IMR-90 (cell line): ENCODE results near the gene USP35. TPM values are rescaled to one million over a fixed set of nuclear protein-coding genes. Genes with fewer than 3 reads are reported as not detected.

ENCODE experiments used
- ATAC-seq: fragments of 200-7000 bp; cut with Tn5 transposase; 2 replicates; pipeline ENCODE4 v1.9.1; 2020; ENCODE audit warnings: low read depth, mild to moderate bottlenecking, moderate library complexity
- BruUV-seq: library from RNA; stranded (reverse); fragments of 400-500 nt; replicated peaks from 2 replicates; lab custom pipeline; 2021; lab: Mats Ljungman, UMichigan
- CTCF ChIA-PET: fragments of 300-600 bp; formaldehyde crosslinking; extraction: SDS; loops from one replicate; lab custom pipeline; 2021; ENCODE audit warnings: antibody characterized with exemption; lab: Yijun Ruan, JAX
- POLR2A ChIA-PET: fragments of 300-600 bp; sonication (Branson Sonifier 250); formaldehyde crosslinking; loops from one replicate; lab custom pipeline; 2022; ENCODE audit warnings: antibody characterized with exemption; ENCODE audit not compliant: unreplicated experiment; lab: Charles Lee
- DNase-seq: peaks from one replicate; pipeline ENCODE4 v3.0.0; 2013
- H2AFZ ChIP-seq: replicated peaks from 2 replicates; pipeline ENCODE3; 2013; ENCODE audit warnings: low read length, mild to moderate bottlenecking; ENCODE audit not compliant: poor library complexity
- H2AK5ac ChIP-seq: 2 replicates; pipeline ENCODE4 v1.6.1; 2013; ENCODE audit warnings: low read depth, low read length, inconsistent platforms
- H2AK9ac ChIP-seq: replicated peaks from 2 replicates; pipeline ENCODE3; 2013; ENCODE audit warnings: mild to moderate bottlenecking, low read depth, low read length, moderate library complexity; ENCODE audit not compliant: poor library complexity
- H2BK120ac ChIP-seq: 2 replicates; pipeline ENCODE4 v1.6.1; 2013; ENCODE audit warnings: low read depth, low read length, inconsistent platforms
- H2BK15ac ChIP-seq: 3 replicates; pipeline ENCODE4 v1.6.1; 2013; ENCODE audit warnings: low read depth, low read length, inconsistent platforms
- H2BK20ac ChIP-seq: 2 replicates; pipeline ENCODE4 v1.6.1; 2013; ENCODE audit warnings: low read depth, mild to moderate bottlenecking, inconsistent platforms, low read length, moderate library complexity
- H2BK5ac ChIP-seq: 2 replicates; pipeline ENCODE4 v1.6.1; 2013; ENCODE audit warnings: mild to moderate bottlenecking, low read depth, low read length, inconsistent platforms; ENCODE audit not compliant: poor library complexity, severe bottlenecking
- H3K14ac ChIP-seq: replicated peaks from 2 replicates; pipeline ENCODE4 v1.6.1; 2013; ENCODE audit warnings: low read depth, low read length, inconsistent platforms
- H3K18ac ChIP-seq: 2 replicates; pipeline ENCODE4 v1.6.1; 2013; ENCODE audit warnings: low read depth, low read length, control low read depth
- H3K23ac ChIP-seq: 2 replicates; pipeline ENCODE4 v1.6.1; 2013; ENCODE audit warnings: low read depth, low read length, inconsistent platforms
- H3K27ac ChIP-seq: 2 replicates; pipeline ENCODE4 v1.5.1; 2013; ENCODE audit warnings: mild to moderate bottlenecking, control low read depth, low read length; ENCODE audit not compliant: insufficient read depth
- H3K27me3 ChIP-seq: 2 replicates; pipeline ENCODE4 v1.6.1; 2013; ENCODE audit warnings: low read length; ENCODE audit not compliant: control insufficient read depth, insufficient read depth
- H3K36me3 ChIP-seq: 2 replicates; pipeline ENCODE4 v1.6.1; 2013; ENCODE audit warnings: low read length, mixed read lengths; ENCODE audit not compliant: control insufficient read depth, insufficient read depth
- H3K4ac ChIP-seq: 2 replicates; pipeline ENCODE4 v1.6.1; 2013; ENCODE audit warnings: low read depth, low read length, inconsistent platforms
- H3K4me1 ChIP-seq: 2 replicates; pipeline ENCODE4 v1.6.1; 2013; ENCODE audit warnings: low read length, mixed read lengths; ENCODE audit not compliant: control insufficient read depth, insufficient read depth
- H3K4me2 ChIP-seq: 2 replicates; pipeline ENCODE4 v1.6.1; 2013; ENCODE audit warnings: low read depth, mild to moderate bottlenecking, control low read depth, low read length, moderate library complexity
- H3K4me3 ChIP-seq: 2 replicates; pipeline ENCODE4 v1.5.1; 2013; ENCODE audit warnings: low read depth, mild to moderate bottlenecking, control low read depth, low read length, moderate library complexity; ENCODE audit not compliant: insufficient read depth
- H3K56ac ChIP-seq: 2 replicates; pipeline ENCODE4 v1.6.1; 2013; ENCODE audit warnings: low read length, inconsistent platforms; ENCODE audit not compliant: insufficient read depth; ENCODE audit errors: extremely low read depth
- H3K79me1 ChIP-seq, 2 experiments: 2 replicates each; pipeline ENCODE4 v1.6.1; 2013; ENCODE audit warnings: low read length in 2 of 2, inconsistent platforms in 1 of 2, low read depth in 1 of 2
- H3K9ac ChIP-seq: 2 replicates; pipeline ENCODE4 v1.6.1; 2013; ENCODE audit warnings: low read depth, low read length, control low read depth
- H3K9me1 ChIP-seq: 2 replicates; pipeline ENCODE4 v1.6.1; 2013; ENCODE audit warnings: low read length, inconsistent platforms; ENCODE audit not compliant: insufficient read depth
- H3K9me3 ChIP-seq: 2 replicates; pipeline ENCODE4 v1.6.1; 2013; ENCODE audit warnings: low read length; ENCODE audit not compliant: control insufficient read depth, insufficient read depth
- H4K20me1 ChIP-seq: 2 replicates; pipeline ENCODE4 v1.6.1; 2013; ENCODE audit warnings: low read length, inconsistent platforms; ENCODE audit not compliant: insufficient read depth
- H4K5ac ChIP-seq: 2 replicates; pipeline ENCODE4 v1.6.1; 2013; ENCODE audit warnings: mild to moderate bottlenecking, low read depth, low read length, control low read depth
- H4K8ac ChIP-seq, 2 experiments: 2 replicates each; pipeline ENCODE4 v1.6.1; 2013; ENCODE audit warnings: low read depth in 2 of 2, low read length in 2 of 2, control low read depth in 1 of 2, inconsistent platforms in 1 of 2
- H4K91ac ChIP-seq: 2 replicates; pipeline ENCODE4 v1.6.1; 2013; ENCODE audit warnings: low read depth, low read length, inconsistent platforms; ENCODE audit not compliant: insufficient read depth
- CEBPB ChIP-seq: IDR thresholded peaks from 2 replicates; pipeline ENCODE4 v1.6.1; 2012; ENCODE audit warnings: low read depth, low read length, improper control_type of control experiment
- ELK1 ChIP-seq: fragments of 150-350 bp; IDR thresholded peaks from 2 replicates; pipeline ENCODE4 v1.6.1; 2016; ENCODE audit warnings: low read depth, mild to moderate bottlenecking, low read length, moderate library complexity, borderline replicate concordance
- MAFK ChIP-seq: IDR thresholded peaks from 2 replicates; pipeline ENCODE4 v1.6.1; 2012; ENCODE audit warnings: low read depth, low read length, improper control_type of control experiment
- NFE2L2 ChIP-seq: fragments of 150-350 bp; IDR thresholded peaks from 2 replicates; pipeline ENCODE4 v1.6.1; 2016; ENCODE audit warnings: low read depth, mild to moderate bottlenecking, low read length
- RFX5 ChIP-seq: IDR thresholded peaks from 2 replicates; pipeline ENCODE4 v1.8.0; 2012; ENCODE audit warnings: low read depth, mild to moderate bottlenecking, low read length, moderate library complexity
- SMC3 ChIP-seq: fragments of 150-350 bp; IDR thresholded peaks from 2 replicates; pipeline ENCODE4 v1.6.1; 2016; ENCODE audit warnings: low read depth, mild to moderate bottlenecking, antibody characterized with exemption, low read length, moderate library complexity
- WGBS, 2 experiments: methylation state at CpG; one replicate each; pipeline versions ENCODE4 v1.1.5 to v1.1.7; 2013; ENCODE audit warnings: missing lambda C conversion rate in 2 of 2; ENCODE audit not compliant: insufficient read length in 1 of 2; ENCODE audit errors: extremely low coverage in 2 of 2; 5-methylcytosine and 5-hydroxymethylcytosine counted together
- dilution Hi-C: fragments of 300-500 bp; cut with HindIII; formaldehyde crosslinking; loops from one replicate; pipeline ENCODE4 v1.14.3; 2018; ENCODE audit warnings: low sequenced_read_pairs; ENCODE audit not compliant: unreplicated experiment
- in situ Hi-C: fragments of 300-500 bp; cut with MboI; formaldehyde crosslinking; loops from 3 replicates; pipeline ENCODE4 v1.14.3; 2019; ENCODE audit warnings: low sequenced_read_pairs, inconsistent platforms, mixed read lengths
- intact Hi-C: fragments of 100-400 bp; cut with micrococcal nuclease; formaldehyde crosslinking; loops from 2 replicates; pipeline ENCODE4 v1.10.0; 2022
- polyA plus RNA-seq, 3 experiments: library from polyadenylated mRNA; depleted of rRNA; stranded (reverse); fragments of >200 nt; gene quantifications; 2 replicates each; pipeline ENCODE4 v1.2.3, GENCODE V29; 2012; ENCODE audit warnings: low replicate concordance in 1 of 3
- total RNA-seq: library from RNA; depleted of rRNA; stranded (reverse); fragments of >200 nt; gene quantifications from 2 replicates; pipeline ENCODE4 v1.2.3, GENCODE V29; 2012

Gene USP35
- total and polyA plus RNA-seq, 2 of the 4 experiments (the other 2 are of a cell fraction): 2.7 to 11.3 TPM

- H4K5ac ChIP-seq: no peak overlapping the region
- no peak overlapping the region for H3K14ac ChIP-seq
- no peak for ATAC-seq
- no peak overlapping the region for H2AFZ ChIP-seq
- no peak overlapping the region for H3K18ac ChIP-seq
- no peak overlapping the region for H3K4me2 ChIP-seq
- no peak overlapping the region for H4K8ac ChIP-seq
- dilution Hi-C loops (no loop called here), intact Hi-C loops (no loop called here), in situ Hi-C loops (loop anchor here (10.0 kb wide), 1 partner anchor 341 kb away; no protein-coding TSS in a partner anchor)
- POLR2A ChIA-PET: no interaction called here
- no peak overlapping the region for H3K9ac ChIP-seq
- no TSS peak for BruUV-seq
- DNase-seq: no peak
- peaks cover 3% of the 10 kb centered on the region; the same call in 1 of the 2 replicates for H3K4me1 ChIP-seq
- H3K9me3 ChIP-seq: no peaks in the 10 kb centered on the region
- no peak overlapping the region for H3K23ac ChIP-seq
- no peak overlapping the region for H2BK15ac ChIP-seq
- H3K9me1 ChIP-seq: peaks cover 20% of the 10 kb centered on the region; the same call in 1 of the 2 replicates
- no peak overlapping the region for H3K4me3 ChIP-seq
- H3K79me1 ChIP-seq: peaks cover 0 to 11% of the 10 kb centered on the region in 2 experiments; a peak in 1 of 4 replicates
- WGBS, 2 experiments: 92% methylated on average over 4 of the region's 9 CpGs; no CpG with 5 or more reads in 1 of the 2 experiments
- no peak overlapping the region for H2AK5ac ChIP-seq
- H3K27me3 ChIP-seq: no peaks in the 10 kb centered on the region
- H3K56ac ChIP-seq: no peak overlapping the region
- no peak overlapping the region for H4K91ac ChIP-seq
- no peak overlapping the region for H3K27ac ChIP-seq
- H2AK9ac ChIP-seq: no peak overlapping the region
- no peak overlapping the region for H2BK120ac ChIP-seq
- H3K4ac ChIP-seq: no peak overlapping the region
- CTCF ChIA-PET: no interaction called here
- peaks cover 56% of the 10 kb centered on the region for H3K36me3 ChIP-seq
- peaks cover 5% of the 10 kb centered on the region; the same call in 1 of the 2 replicates for H4K20me1 ChIP-seq
- H2BK5ac ChIP-seq: no peak overlapping the region
- H2BK20ac ChIP-seq: no peak overlapping the region
- TF ChIP-seq NFE2L2 (no peak), CEBPB (no peak), SMC3 (no peak), MAFK (no peak), ELK1 (no peak), RFX5 (no peak)
Measured at GRCh38 chr11:78223320-78223954, 34.7 kb downstream of the USP35 start.
